RWPE1 (cell line): ENCODE results near the gene ZSCAN25.
"Not testable (repeated sequence)": the region's sequence is repeated elsewhere in the genome, so short reads cannot be mapped to it uniquely, and the experiment has no call there.

ENCODE experiments used
- CTCF ChIA-PET: fragments of 350-600 bp; sonication (Branson Sonifier 250); formaldehyde crosslinking; extraction: SDS; loops from one replicate; lab custom pipeline; 2021; lab: Yijun Ruan, JAX
- POLR2A ChIA-PET: fragments of 400-600 bp; formaldehyde crosslinking; extraction: SDS; loops from one replicate; lab custom pipeline; 2020; ENCODE audit warnings: antibody characterized with exemption; ENCODE audit not compliant: low non-redundant PET; lab: Yijun Ruan, JAX
- DNase-seq: peaks from one replicate; pipeline ENCODE4 v3.0.0; 2012; ENCODE audit warnings: low spot score
- H3K27ac ChIP-seq: fragments of 450-650 bp; 2 replicates; pipeline ENCODE4 v1.5.1; 2017
- TF ChIP-seq, protein P1 (sequence below): fragments of 450-650 bp; conservative IDR thresholded peaks from 2 replicates; pipeline ENCODE4 v1.5.1; 2017; ENCODE audit warnings: low read depth, mild to moderate bottlenecking

The ZSCAN25 gene

GRCh38 chr7:99616359-99617191 is at the start of gene ZSCAN25:
ZSCAN25 (plus strand) TSS chr7:99616946; CDS start chr7:99619607, 2,661 bp downstream.
- H3K27ac ChIP-seq, result peak within 1 kb of the TSS; percentile 77
- CTCF ChIA-PET, result interaction anchor here (0.6 to 1.0 kb wide), 4 partner anchors 93 to 904 kb away, joined by 3 to 4 read pairs (median 3); no protein-coding TSS in a partner anchor
- POLR2A ChIA-PET, result interaction anchor here (0.5 to 1.2 kb wide), 4 partner anchors 13 to 117 kb away, joined by 4 to 6 read pairs (median 5); partner anchors contain the start of gene ZNF394
- TF ChIP-seq, protein P1, sequence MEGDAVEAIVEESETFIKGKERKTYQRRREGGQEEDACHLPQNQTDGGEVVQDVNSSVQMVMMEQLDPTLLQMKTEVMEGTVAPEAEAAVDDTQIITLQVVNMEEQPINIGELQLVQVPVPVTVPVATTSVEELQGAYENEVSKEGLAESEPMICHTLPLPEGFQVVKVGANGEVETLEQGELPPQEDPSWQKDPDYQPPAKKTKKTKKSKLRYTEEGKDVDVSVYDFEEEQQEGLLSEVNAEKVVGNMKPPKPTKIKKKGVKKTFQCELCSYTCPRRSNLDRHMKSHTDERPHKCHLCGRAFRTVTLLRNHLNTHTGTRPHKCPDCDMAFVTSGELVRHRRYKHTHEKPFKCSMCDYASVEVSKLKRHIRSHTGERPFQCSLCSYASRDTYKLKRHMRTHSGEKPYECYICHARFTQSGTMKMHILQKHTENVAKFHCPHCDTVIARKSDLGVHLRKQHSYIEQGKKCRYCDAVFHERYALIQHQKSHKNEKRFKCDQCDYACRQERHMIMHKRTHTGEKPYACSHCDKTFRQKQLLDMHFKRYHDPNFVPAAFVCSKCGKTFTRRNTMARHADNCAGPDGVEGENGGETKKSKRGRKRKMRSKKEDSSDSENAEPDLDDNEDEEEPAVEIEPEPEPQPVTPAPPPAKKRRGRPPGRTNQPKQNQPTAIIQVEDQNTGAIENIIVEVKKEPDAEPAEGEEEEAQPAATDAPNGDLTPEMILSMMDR, result peak; percentile 58
- DNase-seq, result peak; percentile 92

GRCh38 chr7:99568770-99569169 is 48.0 kb upstream of the ZSCAN25 start:
- POLR2A ChIA-PET, CTCF ChIA-PET, H3K27ac ChIP-seq, DNase-seq: not testable (repeated sequence)

- ChIA-PET CTCF (no interaction called here), POLR2A (interaction anchor here (0.6 kb wide), 2 partner anchors 18 to 66 kb away, joined by 4 to 9 read pairs; no protein-coding TSS in a partner anchor)
- no peak for DNase-seq
- TF ChIP-seq, protein P1, result no peak
- no peak overlapping the region for H3K27ac ChIP-seq
Measured at GRCh38 chr7:99571768-99572167, 45.0 kb upstream of the ZSCAN25 start.

- H3K27ac ChIP-seq, result no peak overlapping the region
- POLR2A ChIA-PET, result interaction anchor here (1.1 kb wide), 1 partner anchor 9 kb away, joined by 3 read pairs; no protein-coding TSS in a partner anchor
- CTCF ChIA-PET, result interaction anchor here (0.6 to 0.7 kb wide), 2 partner anchors 34 to 57 kb away, joined by 3 read pairs; no protein-coding TSS in a partner anchor
- no peak for DNase-seq
- TF ChIP-seq, protein P1, result no peak
Measured at GRCh38 chr7:99573257-99573656, 43.5 kb upstream of the ZSCAN25 start.

GRCh38 chr7:99576251-99576650 is 40.5 kb upstream of the ZSCAN25 start:
- H3K27ac ChIP-seq, result no peak overlapping the region
- POLR2A ChIA-PET, result no interaction called here
- no peak for DNase-seq
- TF ChIP-seq, protein P1, result no peak
- CTCF ChIA-PET, result no interaction called here

- POLR2A ChIA-PET, result no interaction called here
- DNase-seq, result no peak
- TF ChIP-seq, protein P1, result no peak
- CTCF ChIA-PET, result no interaction called here
- no peak overlapping the region for H3K27ac ChIP-seq
Measured at GRCh38 chr7:99579281-99579955, 37.3 kb upstream of the ZSCAN25 start.
